ENCODE measurements around the gene NMT1. TPM values are rescaled to one million over a fixed set of nuclear protein-coding genes. Genes with fewer than 3 reads are reported as not detected.

Gene NMT1
- total RNA-seq, 1 donor, result 46.0 TPM

- DNase-seq (ENCODE audit: low read depth in 2 of 3, low spot score in 2 of 3), result no peak
Measured at GRCh38 chr17:45102856-45103255, 41.7 kb downstream of the NMT1 start.

GRCh38 chr17:45103269-45103795 is 42.2 kb downstream of the NMT1 start:
- DNase-seq (ENCODE audit: low read depth in 2 of 3, low spot score in 2 of 3), result no peak

GRCh38 chr17:45104029-45104428 is 42.9 kb downstream of the NMT1 start:
- no peak for DNase-seq (ENCODE audit: low read depth in 2 of 3, low spot score in 2 of 3)

DNA sequence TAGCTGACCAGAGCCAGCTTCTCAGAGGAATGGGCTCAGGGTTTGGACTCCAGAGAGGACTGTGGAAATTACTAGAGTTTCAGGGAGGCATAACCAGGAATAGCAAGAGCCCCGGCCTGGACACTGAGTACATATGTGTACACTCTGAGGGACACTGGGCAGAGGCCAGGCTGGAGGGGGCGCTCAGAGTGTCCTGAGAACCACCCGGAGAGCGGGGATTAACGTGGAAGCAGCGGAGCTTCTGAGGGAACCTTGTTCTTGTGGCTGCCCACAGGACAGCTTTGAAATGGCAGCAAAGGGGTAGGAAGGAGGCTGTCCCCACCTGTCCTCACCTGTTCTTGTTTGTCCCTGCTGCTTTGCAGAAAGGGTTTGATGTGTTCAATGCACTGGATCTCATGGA is 43.4 kb downstream of the NMT1 start:
- no peak for DNase-seq (ENCODE audit: low read depth in 2 of 3, low spot score in 2 of 3)

- DNase-seq (ENCODE audit: low read depth in 2 of 3, low spot score in 2 of 3), result no peak
Measured at GRCh38 chr17:45104907-45105624, 43.9 kb downstream of the NMT1 start.

- DNase-seq (ENCODE audit: low read depth in 2 of 3, low spot score in 2 of 3), result no peak
Measured at GRCh38 chr17:45106096-45106495, 45.0 kb downstream of the NMT1 start.

GRCh38 chr17:45106582-45106981 is 45.5 kb downstream of the NMT1 start:
- no peak for DNase-seq (ENCODE audit: low read depth in 2 of 3, low spot score in 2 of 3)

GRCh38 chr17:45107293-45108010 is 46.3 kb downstream of the NMT1 start:
- DNase-seq (ENCODE audit: low read depth in 2 of 3, low spot score in 2 of 3), result no peak

DNA sequence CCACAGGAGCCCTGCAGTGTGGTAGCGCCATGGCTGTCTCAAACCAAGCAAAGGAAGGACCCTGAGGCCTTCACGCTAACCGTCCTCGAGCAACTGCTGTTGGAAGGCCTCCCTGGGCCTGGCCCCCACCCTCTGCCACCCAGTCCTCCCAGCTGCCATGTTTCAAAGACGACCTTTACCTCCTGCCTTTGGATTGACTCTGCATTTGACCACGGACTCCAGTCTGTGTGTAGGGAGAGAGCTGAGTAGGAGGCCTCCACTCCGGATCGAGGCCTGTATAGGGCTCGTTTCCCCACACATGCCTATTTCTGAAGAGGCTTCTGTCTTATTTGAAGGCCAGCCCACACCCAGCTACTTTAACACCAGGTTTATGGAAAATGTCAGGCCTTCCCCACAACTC is 46.9 kb downstream of the NMT1 start:
- no peak for DNase-seq (ENCODE audit: low read depth in 2 of 3, low spot score in 2 of 3)

DNA sequence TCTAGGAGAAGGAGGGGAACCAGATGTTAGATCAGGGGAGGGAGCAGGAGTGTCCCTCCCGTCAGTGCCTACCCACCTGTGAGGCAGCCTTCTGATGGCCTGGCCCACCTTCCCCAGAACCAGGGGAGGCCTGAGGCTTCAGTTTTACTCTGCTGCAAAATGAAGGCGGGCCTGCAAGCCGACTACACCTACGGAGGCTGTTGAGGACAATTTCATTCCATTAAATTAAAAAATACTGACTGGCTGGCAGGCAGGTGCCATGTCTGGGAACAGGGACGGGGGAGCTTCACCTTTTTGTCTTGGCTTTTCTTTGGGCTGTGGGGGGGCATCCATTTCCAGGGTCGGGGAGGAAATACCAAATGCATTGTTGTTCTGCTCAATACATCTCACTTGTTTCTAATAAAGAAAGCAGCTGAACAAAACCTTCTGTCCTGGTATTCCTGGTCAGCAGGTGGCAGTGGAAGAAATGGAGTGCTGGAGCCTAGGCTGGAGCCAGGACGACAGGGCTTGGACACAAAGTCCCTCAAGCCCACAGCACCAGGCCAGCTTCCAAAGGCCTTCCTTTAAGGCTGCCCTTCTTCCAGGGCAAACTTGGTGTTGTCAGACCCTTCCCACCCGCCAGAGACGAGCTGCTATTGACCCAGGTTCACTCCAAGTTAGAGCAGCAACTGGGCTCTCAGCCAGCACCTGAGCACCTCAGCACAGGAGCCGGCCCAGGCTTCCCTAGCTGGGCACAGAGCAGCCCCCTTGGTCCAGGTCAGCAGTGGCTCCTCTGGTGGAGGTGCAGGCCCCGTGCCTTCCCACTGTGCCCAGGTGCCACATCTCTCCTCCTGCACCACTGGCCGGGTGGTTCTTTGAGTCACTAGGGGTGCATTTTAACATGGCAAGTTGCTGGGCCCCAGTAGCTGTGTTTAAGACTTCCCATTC is 47.7 kb downstream of the NMT1 start:
- DNase-seq (ENCODE audit: low read depth in 2 of 3, low spot score in 2 of 3), result no peak

GRCh38 chr17:45110676-45111611 is 49.8 kb downstream of the NMT1 start:
- DNase-seq (ENCODE audit: low read depth in 2 of 3, low spot score in 2 of 3), result no peak

DNA sequence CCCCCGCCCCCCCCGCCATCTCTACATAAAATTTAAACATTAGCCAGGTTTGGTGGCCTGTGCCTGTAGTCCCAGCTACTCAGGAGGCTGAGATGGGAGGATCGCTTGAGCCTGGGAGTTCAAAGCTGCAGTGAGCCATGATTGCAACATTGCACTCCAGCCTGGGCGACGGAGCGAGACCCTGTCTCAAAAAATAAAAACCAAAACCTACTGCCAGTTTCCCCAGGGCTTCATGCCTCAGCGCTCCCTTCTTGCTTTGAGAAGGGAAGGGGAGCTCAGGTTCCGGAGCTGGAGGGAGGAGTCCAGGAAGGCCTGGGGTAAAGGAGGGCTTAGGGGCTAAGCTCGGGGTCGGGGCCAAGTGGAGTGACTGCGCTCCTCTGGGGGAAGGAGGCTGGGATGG is 50.7 kb downstream of the NMT1 start:
- DNase-seq (ENCODE audit: low read depth in 2 of 3, low spot score in 2 of 3), result no peak

- no peak for DNase-seq (ENCODE audit: low read depth in 2 of 3, low spot score in 2 of 3)
Measured at GRCh38 chr17:45112559-45113423, 51.7 kb downstream of the NMT1 start.

GRCh38 chr17:45113424-45113754 is 52.3 kb downstream of the NMT1 start:
- DNase-seq (ENCODE audit: low read depth in 2 of 3, low spot score in 2 of 3), result no peak

DNA sequence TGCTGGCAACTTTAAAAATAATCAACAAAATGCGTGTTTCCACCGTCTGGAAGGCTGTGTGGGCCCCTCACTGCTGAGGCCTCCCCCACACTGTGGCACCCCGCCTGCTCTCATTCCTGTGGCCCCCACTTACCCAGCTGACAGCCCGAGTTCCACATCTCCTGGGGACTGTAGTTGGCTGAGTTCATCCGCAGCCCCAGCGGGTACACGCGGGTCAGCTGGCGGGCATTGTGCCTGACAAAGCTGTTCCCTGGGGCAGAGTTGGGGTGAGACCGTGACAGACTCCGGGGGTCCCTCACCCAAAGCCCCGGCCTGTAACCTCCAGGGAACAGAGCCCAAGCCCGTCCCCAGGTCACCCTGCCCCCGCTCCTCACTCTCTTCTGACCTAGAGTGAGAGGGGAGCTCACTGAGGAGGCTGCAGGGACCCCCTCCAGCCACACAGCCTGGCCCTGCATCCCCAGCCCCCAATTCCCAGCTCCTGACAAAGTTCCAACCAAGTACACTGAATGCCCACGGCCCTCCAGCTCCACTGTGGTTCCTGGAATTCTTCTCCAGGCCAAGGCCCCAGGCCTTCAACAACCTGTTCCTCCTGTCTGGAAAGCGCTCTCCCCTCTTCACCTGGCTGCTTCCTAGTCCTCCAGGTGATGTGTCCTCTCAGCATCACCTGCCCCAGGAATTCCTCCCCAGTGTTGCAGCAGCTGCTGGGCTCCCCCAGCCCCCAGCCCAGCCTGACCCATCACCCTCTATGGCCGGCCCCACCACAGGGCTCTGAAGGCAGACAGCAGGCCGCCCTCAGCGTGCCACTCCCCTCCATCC is 53.2 kb downstream of the NMT1 start:
- DNase-seq (ENCODE audit: low read depth in 2 of 3, low spot score in 2 of 3), result no peak

GRCh38 chr17:45115015-45115625 is 54.0 kb downstream of the NMT1 start:
- no peak for DNase-seq (ENCODE audit: low read depth in 2 of 3, low spot score in 2 of 3)

DNA sequence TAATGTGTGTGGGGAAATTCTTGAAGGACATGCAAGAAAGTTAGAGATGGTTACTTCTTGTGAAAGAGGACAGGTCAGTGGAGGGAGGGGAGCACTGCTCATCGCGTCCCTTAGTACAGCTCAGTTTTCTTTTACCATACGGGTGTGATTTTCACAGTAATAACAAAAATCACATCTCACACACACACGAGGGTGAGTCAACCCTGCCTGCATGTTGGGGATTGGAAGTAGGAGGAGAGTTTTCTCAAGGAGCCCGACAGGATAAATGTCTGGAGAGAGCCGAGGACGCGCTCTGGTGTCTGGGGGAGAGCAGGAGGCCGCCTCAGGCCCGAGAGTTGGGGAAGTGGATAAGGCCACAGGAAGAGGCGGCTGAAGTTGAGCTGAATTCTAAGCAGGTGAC is 54.8 kb downstream of the NMT1 start:
- DNase-seq (ENCODE audit: low read depth in 2 of 3, low spot score in 2 of 3), result no peak

GRCh38 chr17:45116434-45117016 is 55.4 kb downstream of the NMT1 start:
- no peak for DNase-seq (ENCODE audit: low read depth in 2 of 3, low spot score in 2 of 3)
